Stimulated activated CD4-positive, alpha-beta T cell treated with anti-CD3 and anti-CD28 coated beads, Interleukin-15, amount 100 ng/mL, for 1 hour (primary cell): ENCODE data around the gene MOGAT1.
"Not testable (repeated sequence)": the region's sequence is repeated elsewhere in the genome, so short reads cannot be mapped to it uniquely, and the experiment has no call there.

Source experiments
- DNase-seq, 2 donors: peaks; one replicate each; pipeline ENCODE4 v3.0.0-alpha.2; 2020; ENCODE audit warnings: low read depth in 1 of 2, low spot score in 1 of 2

MOGAT1 gene

DNA sequence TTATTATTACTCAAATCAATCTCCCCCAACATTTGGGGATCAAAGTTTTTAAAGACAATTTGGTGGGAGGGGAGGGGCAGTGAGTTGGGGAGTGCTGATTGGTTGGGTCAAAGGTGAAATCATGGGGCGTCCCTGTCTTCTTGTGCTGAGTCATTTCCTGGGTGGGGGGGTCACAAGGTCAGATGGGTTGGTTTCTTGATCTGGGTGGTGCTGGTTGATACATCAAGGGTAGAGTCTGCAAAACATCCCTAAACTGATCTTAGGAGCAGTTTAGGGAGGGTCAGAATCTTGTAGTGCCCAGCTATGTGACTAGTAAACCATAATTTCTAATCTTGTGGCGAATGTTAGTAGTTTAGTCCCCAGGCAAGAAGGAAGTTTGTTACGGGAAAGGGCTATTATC, 67.4 kb downstream of the MOGAT1 start:
- DNase-seq: no peak

DNA sequence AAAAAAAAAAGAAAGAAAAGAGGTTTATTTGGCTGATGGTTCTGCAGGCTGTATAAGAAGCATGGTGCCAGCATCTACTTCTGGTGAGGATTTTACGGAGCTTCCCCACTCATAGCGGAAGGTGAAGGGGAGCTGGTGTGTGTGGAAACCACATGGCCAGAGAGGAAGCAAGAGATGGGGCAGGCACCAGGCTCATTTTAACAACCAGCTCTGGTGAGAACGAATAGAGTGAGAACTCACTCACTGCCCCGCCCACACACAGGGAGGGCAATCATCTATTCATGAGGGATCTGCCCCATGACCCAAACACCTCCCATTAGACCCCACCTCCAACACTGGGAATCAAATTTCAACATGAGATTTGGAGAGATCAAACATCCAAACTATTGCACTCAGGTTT, 68.5 kb downstream of the MOGAT1 start:
- no peak for DNase-seq

DNA sequence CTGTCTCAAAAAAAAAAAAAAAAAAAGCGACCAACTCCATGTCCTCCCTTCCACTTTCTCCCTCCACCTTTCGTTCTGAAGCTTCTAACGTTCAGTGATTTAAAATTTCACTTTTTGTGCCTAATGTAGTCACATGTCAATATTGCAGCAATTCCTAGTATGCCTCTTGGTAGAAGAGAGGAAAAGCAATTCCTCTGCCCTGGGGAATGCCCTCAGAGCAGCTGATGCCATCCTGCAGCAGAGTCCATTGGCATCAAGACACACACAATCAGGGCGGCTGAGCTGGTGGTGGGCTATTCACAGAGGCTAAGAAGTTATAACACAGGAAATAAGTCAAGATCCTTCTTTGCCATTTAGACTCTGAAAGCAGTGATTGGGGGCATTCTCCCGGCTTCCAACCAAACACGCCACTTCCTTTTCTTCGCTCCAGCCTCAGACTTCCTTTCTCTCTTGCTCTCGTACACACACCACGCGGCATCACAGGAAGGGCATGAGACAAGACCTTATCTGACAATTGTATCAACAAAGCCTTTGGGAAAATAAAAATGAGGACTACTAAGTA, 71.9 kb downstream of the MOGAT1 start:
- DNase-seq: no peak

DNA sequence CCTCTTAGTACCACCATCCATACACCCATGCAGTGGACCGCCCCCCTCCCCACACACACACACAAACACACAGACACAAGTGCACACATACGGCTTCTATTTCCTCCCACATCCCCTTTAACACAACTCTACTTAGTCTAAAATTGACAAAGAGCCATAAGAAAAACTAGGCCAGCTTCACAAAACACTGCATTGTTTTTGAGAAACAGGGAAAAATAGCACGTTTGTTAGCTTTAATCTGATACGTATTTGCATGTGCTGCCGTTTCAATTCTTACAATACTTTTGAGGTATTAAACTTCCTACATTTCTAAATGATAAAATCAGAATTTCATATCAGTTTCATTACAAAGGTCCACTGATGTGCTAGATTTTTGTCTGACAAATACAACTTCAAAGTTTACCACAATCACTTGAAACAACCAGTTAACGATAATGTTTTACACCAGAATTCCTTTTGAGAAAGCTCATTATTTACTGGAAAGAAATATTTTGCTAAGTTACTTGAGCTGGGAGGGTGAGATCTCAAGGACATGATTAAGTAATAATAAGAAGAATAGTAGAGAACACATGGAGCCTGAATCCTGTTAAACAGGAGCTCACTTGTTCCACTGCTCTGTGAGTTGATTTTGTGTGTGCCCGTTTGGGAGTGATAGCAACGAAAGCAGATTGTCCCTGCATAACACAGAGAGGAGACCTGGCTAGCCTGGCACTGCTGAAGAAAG, 74.5 kb downstream of the MOGAT1 start:
- no peak for DNase-seq

DNA sequence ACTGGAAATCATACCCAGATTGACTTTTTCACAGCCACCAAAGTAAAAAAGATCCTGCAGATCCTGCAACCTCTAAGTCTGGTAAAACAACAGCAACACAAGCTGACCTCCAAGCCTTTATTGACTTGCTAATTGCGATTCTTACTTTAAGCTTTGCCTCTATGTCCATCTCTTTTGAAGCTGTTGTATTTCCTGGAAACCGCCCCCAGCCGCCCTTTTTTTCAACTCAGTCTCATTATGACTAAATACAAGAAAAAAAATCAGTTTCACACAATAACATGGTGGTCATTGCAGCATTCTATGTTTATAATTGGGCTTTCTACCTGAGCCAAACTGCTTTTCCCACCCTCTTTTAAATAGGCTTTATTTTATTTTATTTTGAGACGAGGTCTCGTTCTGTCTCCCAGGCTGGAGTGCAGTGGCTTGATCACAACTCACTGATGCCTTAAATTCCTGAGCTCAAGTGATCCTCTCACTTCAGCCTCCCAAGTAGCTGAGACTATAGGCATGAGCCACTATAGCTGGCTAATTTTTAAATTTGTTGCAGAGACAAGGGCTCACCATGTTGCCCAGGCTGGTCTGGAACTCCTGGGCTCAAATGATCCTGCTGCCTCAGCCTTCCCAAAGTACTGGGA, 76.2 kb downstream of the MOGAT1 start:
- DNase-seq: no peak

DNA sequence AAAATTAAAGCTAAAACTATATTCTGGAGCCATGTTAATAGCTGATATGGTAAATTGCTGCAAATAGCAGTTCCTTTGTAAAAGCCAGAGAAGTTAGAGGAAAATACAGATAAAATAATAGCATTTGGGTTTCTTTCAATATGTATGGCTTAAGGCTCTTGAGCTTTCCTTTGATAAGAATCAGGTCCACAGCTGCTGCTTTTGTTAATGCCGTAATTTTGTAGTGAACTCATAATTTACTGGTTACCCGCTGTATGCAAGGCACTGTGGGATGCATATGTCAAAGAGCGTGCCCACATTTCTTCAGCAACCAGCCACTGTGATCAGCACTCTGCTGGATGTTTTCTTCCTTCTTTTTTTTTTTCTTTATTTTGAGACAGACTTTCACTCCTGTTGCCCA, 79.1 kb downstream of the MOGAT1 start:
- DNase-seq: no peak

DNA sequence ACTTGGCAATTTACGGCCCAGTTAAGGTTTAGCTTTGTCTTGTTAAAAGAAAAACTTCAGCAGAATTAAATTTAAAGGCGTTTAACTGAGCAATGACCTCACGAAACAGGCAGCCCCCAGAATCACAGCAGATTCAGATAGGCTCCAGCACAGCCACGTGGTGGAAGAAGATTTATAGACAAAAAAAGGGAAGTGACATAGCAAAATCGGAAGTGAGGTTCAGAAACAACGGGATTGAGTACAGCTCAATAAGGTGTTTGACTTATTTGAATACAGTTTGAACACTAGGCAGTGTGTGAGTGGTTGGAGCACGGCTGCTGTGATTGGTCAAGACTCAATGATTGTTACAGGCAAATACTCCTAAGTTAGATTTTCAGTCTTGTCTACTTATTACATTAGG, 79.8 kb downstream of the MOGAT1 start:
- no peak for DNase-seq

DNA sequence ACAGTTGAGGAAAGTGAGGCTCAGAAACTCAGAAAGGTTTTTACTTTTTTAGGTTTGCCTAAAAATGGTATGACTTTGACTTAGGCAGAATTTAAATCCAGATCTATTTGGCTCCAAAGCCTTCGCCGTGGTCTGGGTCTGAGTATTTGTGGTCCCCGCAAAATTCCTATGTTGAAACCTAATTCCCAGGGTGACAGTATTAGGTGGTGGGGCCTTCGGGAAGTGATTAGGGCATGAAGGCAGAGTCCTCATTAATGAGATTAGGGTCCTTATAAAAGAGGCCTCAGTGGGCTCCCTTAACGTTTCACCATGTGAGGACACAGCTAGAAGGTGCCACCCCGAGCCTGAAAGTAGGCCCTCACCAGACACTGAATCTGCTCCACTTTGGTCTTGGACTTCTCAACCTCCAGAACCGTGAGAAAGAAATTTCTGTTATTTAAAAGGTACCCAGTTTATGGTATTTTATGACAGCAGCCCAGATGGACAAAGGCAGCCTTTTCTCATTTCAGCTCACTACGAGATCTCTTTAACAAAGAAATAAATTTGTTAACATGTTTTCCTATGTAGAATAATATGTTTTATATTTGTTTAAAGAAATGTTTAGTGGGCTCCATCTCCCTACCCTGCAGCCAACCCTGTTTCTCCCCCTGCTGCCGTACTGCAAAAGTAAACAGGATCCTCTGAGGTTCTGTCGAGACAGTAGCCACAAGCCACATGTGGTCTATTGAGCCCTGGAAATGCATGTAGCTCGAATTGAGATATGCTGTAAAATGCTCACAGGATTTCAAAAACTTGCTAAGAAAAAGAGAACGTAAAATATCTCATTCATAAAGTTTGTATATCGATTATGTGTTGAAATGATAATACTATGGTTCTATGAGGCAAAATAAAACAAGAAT, 80.6 kb downstream of the MOGAT1 start:
- DNase-seq: no peak

DNA sequence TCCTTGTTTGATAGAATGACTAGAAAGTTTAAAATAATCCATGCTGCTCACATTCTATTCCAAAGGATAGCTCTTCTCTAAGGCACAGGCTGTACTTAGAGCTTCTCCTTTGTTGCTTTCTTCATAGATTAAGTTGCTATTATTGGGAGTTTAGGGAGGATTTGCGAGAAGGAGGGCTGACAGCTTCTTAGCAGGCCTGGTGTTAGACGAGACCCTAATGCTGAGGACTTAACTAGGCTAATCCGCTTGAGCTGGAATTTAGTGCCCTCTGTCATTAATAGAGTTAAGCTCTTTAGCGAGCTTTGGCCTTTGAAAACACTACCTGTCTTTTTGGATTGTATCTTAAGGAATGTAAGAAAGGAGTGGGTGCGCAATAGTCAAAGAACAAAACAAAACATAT, 81.3 kb downstream of the MOGAT1 start:
- DNase-seq: no peak

DNA sequence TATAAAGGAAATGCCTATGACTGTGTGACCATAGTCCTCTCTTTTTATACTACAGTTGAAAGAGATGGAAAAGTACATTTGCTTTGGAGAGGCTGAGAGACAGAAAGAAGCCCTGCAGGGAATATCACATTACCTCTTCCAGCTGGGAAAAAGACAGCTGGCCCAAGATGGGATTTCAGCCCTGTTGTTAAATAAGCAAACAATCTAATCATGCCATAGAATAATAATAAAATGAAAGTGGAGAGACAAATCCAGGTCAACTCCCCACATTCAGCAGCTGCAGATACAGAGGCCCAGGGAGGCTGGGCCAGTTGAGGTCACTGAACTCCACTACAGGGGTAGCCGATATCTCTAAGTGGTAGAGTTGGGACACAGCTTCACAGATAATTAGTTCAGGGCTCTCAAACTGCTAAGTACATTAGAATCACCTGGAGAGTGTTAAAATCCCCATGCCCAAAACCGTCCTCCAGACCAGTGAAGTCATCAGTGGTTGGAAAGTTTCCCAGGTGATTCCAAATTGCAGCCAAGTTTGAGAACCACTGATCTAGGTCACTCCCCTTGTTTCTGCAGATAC, 81.9 kb downstream of the MOGAT1 start:
- DNase-seq: no peak

DNA sequence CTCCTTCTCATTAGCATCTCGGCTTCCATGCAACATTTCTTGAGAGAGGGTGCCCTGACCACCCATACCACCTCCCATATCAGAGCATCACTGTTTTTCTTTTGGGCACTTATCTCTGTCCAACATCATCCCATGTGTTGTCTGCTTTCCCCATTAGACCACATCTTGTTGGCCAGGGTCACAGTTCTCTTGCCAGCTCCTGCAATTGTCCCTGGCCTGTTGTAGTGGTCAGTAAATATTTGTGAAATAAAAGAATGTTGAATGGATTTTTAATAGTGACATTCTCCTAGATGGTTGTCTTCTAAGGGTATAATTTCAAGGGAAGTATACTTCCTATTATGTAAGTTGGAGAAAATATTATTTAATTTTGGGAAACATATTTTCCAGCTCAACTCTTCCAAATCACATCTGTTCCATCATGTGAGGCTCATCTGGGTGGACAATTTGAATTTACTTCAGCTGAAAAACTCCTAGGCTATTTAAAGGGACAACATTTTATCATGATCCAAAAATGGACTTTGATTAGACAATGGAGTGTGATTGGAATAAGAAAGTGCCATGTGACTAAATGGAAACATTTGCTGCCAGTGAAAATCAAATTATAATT, 83.0 kb downstream of the MOGAT1 start:
- no peak for DNase-seq

DNA sequence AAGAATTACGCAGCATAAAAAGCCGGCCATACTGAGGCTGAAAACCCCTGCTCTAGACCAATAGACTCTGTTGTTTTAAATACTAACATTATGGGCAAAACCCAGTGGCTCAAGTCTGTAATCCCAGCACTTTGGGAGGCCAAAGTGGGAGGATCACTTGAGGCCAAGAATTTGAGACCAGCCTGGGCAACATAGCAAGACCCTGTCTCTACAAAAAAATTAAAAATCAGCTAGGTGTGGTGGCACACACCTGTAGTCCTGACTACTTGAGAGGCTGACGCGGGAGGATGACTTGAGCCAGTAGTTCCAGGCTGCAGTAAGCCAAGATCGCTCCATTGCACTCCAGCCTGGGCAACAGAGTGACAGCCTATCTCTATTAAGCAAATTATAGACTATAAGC, 84.1 kb downstream of the MOGAT1 start:
- not testable (repeated sequence) for DNase-seq

DNA sequence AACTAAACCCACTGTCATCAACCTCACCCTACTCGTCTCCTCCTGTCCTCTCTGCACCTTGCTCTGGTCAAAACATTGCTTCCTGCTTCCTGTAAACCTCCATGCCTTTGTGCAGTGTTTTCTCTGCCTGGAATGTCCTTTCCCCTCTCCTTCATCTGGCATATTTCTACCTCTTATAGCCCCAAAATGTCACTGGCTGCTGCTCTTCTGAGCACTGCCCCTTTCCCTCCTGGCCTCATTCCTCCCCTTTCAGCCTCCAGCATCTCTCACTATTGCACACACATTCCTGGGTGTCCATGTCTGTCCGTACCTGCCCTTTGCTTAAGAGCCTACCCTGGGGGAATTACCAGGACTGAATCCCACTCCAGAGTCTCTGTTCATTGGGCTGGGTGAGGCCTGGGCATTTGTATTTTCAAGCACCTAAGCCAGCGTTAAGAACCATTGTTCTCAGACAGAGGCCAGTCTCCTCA, 84.9 kb downstream of the MOGAT1 start:
- no peak for DNase-seq

DNA sequence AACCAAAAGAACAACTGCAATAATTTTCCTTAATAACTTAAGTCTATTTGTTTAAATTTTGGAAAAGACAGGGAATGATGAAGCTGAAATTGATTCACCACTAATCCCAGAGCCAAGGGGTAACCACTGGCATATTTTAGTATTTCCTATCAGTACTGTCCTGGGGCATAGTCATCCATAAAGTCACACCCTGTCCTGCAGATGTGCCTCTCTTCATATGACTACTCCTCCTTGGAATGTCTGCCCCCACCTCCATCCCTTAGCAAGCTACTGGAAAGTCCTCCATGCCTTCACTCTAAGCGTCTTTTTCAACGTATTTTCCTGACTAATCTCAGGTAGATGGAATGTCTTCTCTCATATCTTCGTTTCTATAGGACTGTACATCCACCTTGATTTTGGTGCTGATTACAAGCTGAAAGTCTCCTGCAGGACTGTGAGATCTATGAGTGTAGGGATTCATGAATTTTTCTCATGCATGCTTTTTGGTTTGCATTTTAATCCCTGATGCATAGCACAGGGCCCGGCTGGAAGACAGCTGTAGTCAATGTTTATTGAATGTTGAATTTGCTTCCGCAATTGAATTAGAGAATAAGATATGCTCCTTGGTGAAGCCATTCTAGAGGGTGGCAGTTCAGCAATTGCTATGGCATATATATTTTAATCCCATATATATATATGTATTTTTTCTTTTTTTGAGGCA, 85.6 kb downstream of the MOGAT1 start:
- DNase-seq: no peak
